ENCODE measurements around the gene URM1. TPM values are rescaled to one million over a fixed set of nuclear protein-coding genes. Genes with fewer than 3 reads are reported as not detected.

URM1 gene
- total and polyA plus RNA-seq, 7 experiments from 2014 or later: 32.3 to 72.4 (median 49.0) TPM

GRCh38 chr9:128372784-128373183 lies 1.6 kb downstream of the URM1 start:
- Mint-ChIP-seq H3K36me3 (peaks cover 0 to 13% (median 9%) of the 10 kb centered on the region in 5 donors), H3K4me1 (peaks cover 18 to 41% (median 36%) of the 10 kb centered on the region in 7 donors), H3K27me3 (no peaks in the 10 kb centered on the region), H3K9me3 (peaks cover 0 to 2% (median 0%) of the 10 kb centered on the region in 11 donors), H3K27ac (peak overlapping the region in 7 of 9 donors; percentile 80 to 98 (median 96)), H3K4me3 (peak overlapping the region; percentile 86 to 99 (median 96))
- peaks cover 17% of the 10 kb centered on the region in 2 donors for H3K4me1 ChIP-seq (ENCODE audit: control insufficient read depth in 2 of 2, insufficient read depth in 2 of 2, low read length in 2 of 2)
- no peak overlapping the region for H3K4me3 ChIP-seq (ENCODE audit: low read length)
- intact Hi-C loops (cut with micrococcal nuclease): loop anchor here in 1 of 2 donors (5.0 kb wide), 1 partner anchor 130 kb away; the partner anchor contains the start of gene GLE1
- POLR2A ChIA-PET: interaction anchor here (0.6 to 2.7 kb wide), 2 partner anchors 11 to 22 kb away, joined by 3 to 28 read pairs; no protein-coding TSS in a partner anchor
- CTCF ChIA-PET: interaction anchor here (0.6 to 2.9 kb wide), 3 partner anchors 9 to 68 kb away, joined by 3 to 19 read pairs (median 5); no protein-coding TSS in a partner anchor
- H3K27ac ChIP-seq (ENCODE audit: low read depth, low read length): no peak overlapping the region
- DNase-seq (no peak), ATAC-seq (no peak)
- H3K9me3 ChIP-seq (ENCODE audit: control insufficient read depth in 2 of 3, low read length in 3 of 3): no peaks in the 10 kb centered on the region
- H3K36me3 ChIP-seq (ENCODE audit: control insufficient read depth in 2 of 3, insufficient read depth in 3 of 3, low read length in 3 of 3): peaks cover 0 to 30% (median 0%) of the 10 kb centered on the region in 3 experiments
- no peaks in the 10 kb centered on the region for H3K27me3 ChIP-seq (ENCODE audit: control insufficient read depth in 2 of 2, insufficient read depth in 2 of 2, low read length in 2 of 2)

GRCh38 chr9:128374221-128374675 lies 3.1 kb downstream of the URM1 start:
- intact Hi-C loops (cut with micrococcal nuclease): loop anchor here in 1 of 2 donors (5.0 kb wide), 1 partner anchor 128 kb away; the partner anchor contains the start of gene GLE1

GRCh38 chr9:128375865-128376264 lies 4.7 kb downstream of the URM1 start:
- H3K36me3 Mint-ChIP-seq: peaks cover 0 to 27% (median 15%) of the 10 kb centered on the region in 5 donors

More at GRCh38 chr9:128374221-128374675, 3.1 kb downstream of the URM1 start:
- Histone ChIP-seq H3K4me1 (ENCODE audit: control insufficient read depth in 2 of 2, insufficient read depth in 2 of 2, low read length in 2 of 2) (peaks cover 17% of the 10 kb centered on the region in 2 donors), H3K4me3 (ENCODE audit: low read length) (no peak overlapping the region), H3K27me3 (ENCODE audit: control insufficient read depth in 2 of 2, insufficient read depth in 2 of 2, low read length in 2 of 2) (no peaks in the 10 kb centered on the region), H3K36me3 (ENCODE audit: control insufficient read depth in 2 of 3, insufficient read depth in 3 of 3, low read length in 3 of 3) (peaks cover 0 to 43% (median 0%) of the 10 kb centered on the region in 3 experiments), H3K9me3 (ENCODE audit: control insufficient read depth in 2 of 3, low read length in 3 of 3) (no peaks in the 10 kb centered on the region), H3K27ac (ENCODE audit: low read depth, low read length) (no peak overlapping the region)
- H3K36me3 Mint-ChIP-seq: peaks cover 0 to 23% (median 11%) of the 10 kb centered on the region in 5 donors
- ChIA-PET POLR2A (interaction anchor here (0.6 kb wide), 1 partner anchor 183 kb away, joined by 3 read pairs; no protein-coding TSS in a partner anchor), CTCF (no interaction called here)
- peaks cover 0 to 2% (median 0%) of the 10 kb centered on the region in 11 donors for H3K9me3 Mint-ChIP-seq
- no peak for DNase-seq
- no peak for ATAC-seq
- H3K27me3 Mint-ChIP-seq: no peaks in the 10 kb centered on the region
- no peak overlapping the region for H3K4me3 Mint-ChIP-seq
- H3K27ac Mint-ChIP-seq: no peak overlapping the region
- H3K4me1 Mint-ChIP-seq: peaks cover 18 to 41% (median 36%) of the 10 kb centered on the region in 7 donors

GRCh38 chr9:128382261-128382660 lies 11.1 kb downstream of the URM1 start:
- Histone ChIP-seq H3K27me3 (ENCODE audit: control insufficient read depth in 2 of 2, insufficient read depth in 2 of 2, low read length in 2 of 2) (no peaks in the 10 kb centered on the region), H3K4me3 (ENCODE audit: low read length) (no peak overlapping the region), H3K9me3 (ENCODE audit: control insufficient read depth in 2 of 3, low read length in 3 of 3) (no peaks in the 10 kb centered on the region), H3K4me1 (ENCODE audit: control insufficient read depth in 2 of 2, insufficient read depth in 2 of 2, low read length in 2 of 2) (no peaks in the 10 kb centered on the region), H3K27ac (ENCODE audit: low read depth, low read length) (no peak overlapping the region), H3K36me3 (ENCODE audit: control insufficient read depth in 2 of 3, insufficient read depth in 3 of 3, low read length in 3 of 3) (peaks cover 5 to 89% (median 11%) of the 10 kb centered on the region in 3 experiments)
- ATAC-seq (no peak), DNase-seq (no peak)
- no peak overlapping the region for H3K27ac Mint-ChIP-seq
- H3K9me3 Mint-ChIP-seq: no peaks in the 10 kb centered on the region
- POLR2A ChIA-PET: no interaction called here
- peaks cover 0 to 3% (median 0%) of the 10 kb centered on the region in 7 donors for H3K4me1 Mint-ChIP-seq
- H3K27me3 Mint-ChIP-seq: no peaks in the 10 kb centered on the region
- no peak overlapping the region for H3K4me3 Mint-ChIP-seq
- H3K36me3 Mint-ChIP-seq: peaks cover 4 to 38% (median 6%) of the 10 kb centered on the region in 5 donors
- intact Hi-C loops (cut with micrococcal nuclease): no loop called here
- CTCF ChIA-PET: no interaction called here

More at GRCh38 chr9:128375865-128376264, 4.7 kb downstream of the URM1 start:
- peaks cover 0 to 2% (median 0%) of the 10 kb centered on the region in 11 donors for H3K9me3 Mint-ChIP-seq
- no peak overlapping the region for H3K27ac ChIP-seq (ENCODE audit: low read depth, low read length)
- peaks cover 13 to 34% (median 27%) of the 10 kb centered on the region in 7 donors for H3K4me1 Mint-ChIP-seq
- no peaks in the 10 kb centered on the region for H3K9me3 ChIP-seq (ENCODE audit: control insufficient read depth in 2 of 3, low read length in 3 of 3)
- H3K36me3 ChIP-seq (ENCODE audit: control insufficient read depth in 2 of 3, insufficient read depth in 3 of 3, low read length in 3 of 3): peaks cover 0 to 53% (median 4%) of the 10 kb centered on the region in 3 experiments
- POLR2A ChIA-PET: interaction anchor here (0.6 to 1.1 kb wide), 4 partner anchors 12 to 309 kb away, joined by 3 read pairs; no protein-coding TSS in a partner anchor
- no peaks in the 10 kb centered on the region for H3K27me3 ChIP-seq (ENCODE audit: control insufficient read depth in 2 of 2, insufficient read depth in 2 of 2, low read length in 2 of 2)
- no peak overlapping the region for H3K4me3 Mint-ChIP-seq
- no peaks in the 10 kb centered on the region for H3K27me3 Mint-ChIP-seq
- no peak overlapping the region for H3K27ac Mint-ChIP-seq
- no peak for ATAC-seq
- peaks cover 11% of the 10 kb centered on the region in 2 donors for H3K4me1 ChIP-seq (ENCODE audit: control insufficient read depth in 2 of 2, insufficient read depth in 2 of 2, low read length in 2 of 2)
- intact Hi-C loops (cut with micrococcal nuclease): no loop called here
- no peak overlapping the region for H3K4me3 ChIP-seq (ENCODE audit: low read length)
- CTCF ChIA-PET: interaction anchor here (0.6 to 1.2 kb wide), 2 partner anchors 13 to 548 kb away, joined by 3 read pairs; no protein-coding TSS in a partner anchor
- DNase-seq: no peak

- Mint-ChIP-seq H3K27me3 (no peaks in the 10 kb centered on the region), H3K9me3 (no peaks in the 10 kb centered on the region), H3K4me3 (no peak overlapping the region), H3K4me1 (peaks cover 0 to 3% (median 0%) of the 10 kb centered on the region in 7 donors), H3K27ac (no peak overlapping the region), H3K36me3 (peaks cover 4 to 42% (median 6%) of the 10 kb centered on the region in 5 donors)
- Histone ChIP-seq H3K9me3 (ENCODE audit: control insufficient read depth in 2 of 3, low read length in 3 of 3) (no peaks in the 10 kb centered on the region), H3K27me3 (ENCODE audit: control insufficient read depth in 2 of 2, insufficient read depth in 2 of 2, low read length in 2 of 2) (no peaks in the 10 kb centered on the region), H3K36me3 (ENCODE audit: control insufficient read depth in 2 of 3, insufficient read depth in 3 of 3, low read length in 3 of 3) (peaks cover 7 to 92% (median 16%) of the 10 kb centered on the region in 3 experiments), H3K4me3 (ENCODE audit: low read length) (no peak overlapping the region), H3K27ac (ENCODE audit: low read depth, low read length) (no peak overlapping the region), H3K4me1 (ENCODE audit: control insufficient read depth in 2 of 2, insufficient read depth in 2 of 2, low read length in 2 of 2) (no peaks in the 10 kb centered on the region)
- intact Hi-C loops (cut with micrococcal nuclease): no loop called here
- ATAC-seq: no peak
- CTCF ChIA-PET: no interaction called here
- POLR2A ChIA-PET: no interaction called here
- no peak for DNase-seq
Measured at GRCh38 chr9:128383007-128383753, 12.0 kb downstream of the URM1 start.

- Mint-ChIP-seq H3K4me1 (peaks cover 0 to 3% (median 0%) of the 10 kb centered on the region in 7 donors), H3K9me3 (no peaks in the 10 kb centered on the region), H3K27ac (no peak overlapping the region), H3K27me3 (no peaks in the 10 kb centered on the region), H3K36me3 (peaks cover 3 to 41% (median 4%) of the 10 kb centered on the region in 5 donors), H3K4me3 (no peak overlapping the region)
- Histone ChIP-seq H3K27me3 (ENCODE audit: control insufficient read depth in 2 of 2, insufficient read depth in 2 of 2, low read length in 2 of 2) (no peaks in the 10 kb centered on the region), H3K9me3 (ENCODE audit: control insufficient read depth in 2 of 3, low read length in 3 of 3) (no peaks in the 10 kb centered on the region), H3K4me1 (ENCODE audit: control insufficient read depth in 2 of 2, insufficient read depth in 2 of 2, low read length in 2 of 2) (no peaks in the 10 kb centered on the region), H3K4me3 (ENCODE audit: low read length) (no peak overlapping the region), H3K27ac (ENCODE audit: low read depth, low read length) (no peak overlapping the region), H3K36me3 (ENCODE audit: control insufficient read depth in 2 of 3, insufficient read depth in 3 of 3, low read length in 3 of 3) (peaks cover 12 to 93% (median 16%) of the 10 kb centered on the region in 3 experiments)
- ChIA-PET POLR2A (no interaction called here), CTCF (no interaction called here)
- ATAC-seq: no peak
- no peak for DNase-seq
- intact Hi-C loops (cut with micrococcal nuclease): no loop called here
Measured at GRCh38 chr9:128383791-128384190, 12.6 kb downstream of the URM1 start.

Data from naive thymus-derived CD4-positive, alpha-beta T cell (primary cell).